GM12891 (cell line): Measurements from ENCODE around the gene SNAI1.

ENCODE experiments used
- POLR2A ChIP-seq: IDR thresholded peaks from 2 replicates; pipeline ENCODE4 v1.6.1; 2011; ENCODE audit warnings: low read depth, low read length, control low read depth
- POLR2AphosphoS5 ChIP-seq: IDR thresholded peaks from 2 replicates; pipeline ENCODE4 v1.6.1; 2011; ENCODE audit warnings: low read depth, low read length, control low read depth
- TAF1 ChIP-seq: IDR thresholded peaks from 2 replicates; pipeline ENCODE4 v1.6.1; 2011; ENCODE audit warnings: low read depth, low read length, control low read depth

DNA sequence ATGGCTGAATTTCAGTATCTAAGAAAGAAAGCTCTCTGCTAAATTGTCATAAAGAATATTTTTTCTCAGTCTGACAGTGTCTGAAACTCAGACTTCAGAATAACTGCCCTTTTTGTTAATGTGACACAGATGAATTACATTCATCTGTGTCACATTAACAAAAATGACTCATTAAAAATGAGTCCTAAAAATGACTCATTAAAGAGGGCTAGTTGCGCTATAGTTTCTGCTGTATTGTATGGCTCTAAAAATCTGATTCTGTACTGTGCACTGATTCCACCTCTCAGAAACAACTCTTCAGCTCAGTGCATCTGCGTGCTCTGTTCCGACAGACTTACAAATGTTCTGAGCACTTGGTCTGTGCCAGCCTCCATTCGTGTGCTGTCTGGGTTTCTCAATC is 31.6 kb upstream of the SNAI1 start:
- TF ChIP-seq POLR2A = no peak
- TF ChIP-seq POLR2AphosphoS5 = no peak
- TF ChIP-seq TAF1 = no peak
